GM12878 (cell line): ENCODE data around the gene NSUN7. TPM values are rescaled to one million over a fixed set of nuclear protein-coding genes. Genes with fewer than 3 reads are reported as not detected.

ENCODE experiments used
- HDAC2 ChIP-seq: fragments of 200-600 bp; sonication (generic); IDR thresholded peaks from 2 replicates; pipeline ENCODE4 v1.6.1; 2017
- HDAC6 ChIP-seq: fragments of 200-600 bp; sonication (generic); IDR thresholded peaks from one replicate; pipeline ENCODE4 v1.8.0; 2017; ENCODE audit warnings: antibody characterized with exemption; ENCODE audit not compliant: unreplicated experiment
- NR2F1 ChIP-seq: fragments of 450-650 bp; conservative IDR thresholded peaks from 2 replicates; pipeline ENCODE4 v1.6.1; 2017; ENCODE audit warnings: mild to moderate bottlenecking
- NRF1 ChIP-seq: conservative IDR thresholded peaks from 2 replicates; pipeline ENCODE4 v1.6.1; 2011; ENCODE audit warnings: mild to moderate bottlenecking, low read depth, low read length, improper control_type of control experiment
- TAF1 ChIP-seq: IDR thresholded peaks from 2 replicates; pipeline ENCODE4 v1.6.1; 2011; ENCODE audit warnings: mild to moderate bottlenecking, low read depth, low read length, borderline replicate concordance
- ZNF274 ChIP-seq: IDR thresholded peaks from one replicate; pipeline ENCODE4 v1.8.0; 2011; ENCODE audit not compliant: insufficient read length, insufficient read depth
- polyA plus RNA-seq, 11 experiments: library from polyadenylated mRNA; depleted of rRNA in 4 of 11; unstranded in 6 of 11; stranded (reverse) in 5 of 11; fragments of >200 nt; fragmentation: Nextera tagmentation in 4 of 11; fragmentation: Illumina TruSeq in 1 of 11; extraction: Ambion mirVana in 4 of 11; extraction: Trizol in 1 of 11; gene quantifications; 1 replicate in 1 of 11; 2 replicates in 10 of 11; pipeline versions ENCODE4 v1.2.1 to v1.2.3, GENCODE V29; 2011 to 2016; ENCODE audit warnings: inconsistent platforms in 2 of 11, missing spikeins in 2 of 11, low read depth in 1 of 11
- total RNA-seq, 4 experiments: library from RNA; depleted of rRNA in 3 of 4; stranded (reverse); fragments of >200 nt in 3 of 4; fragmentation: Illumina TruSeq in 1 of 4; extraction: Trizol in 1 of 4; gene quantifications; 2 replicates each; pipeline versions ENCODE4 v1.2.1 to v1.2.3, GENCODE V29; 2013 to 2021
- TF ChIP-seq, protein P1 (sequence below): fragments of 150-350 bp; IDR thresholded peaks from 2 replicates; pipeline ENCODE4 v1.6.1; 2016; ENCODE audit warnings: low read depth, low read length
- TF ChIP-seq, protein P2 (sequence below): fragments of 450-650 bp; formaldehyde crosslinking; IDR thresholded peaks from 2 replicates; pipeline ENCODE4 v1.4.0; 2022; ENCODE audit warnings: mild to moderate bottlenecking, moderate library complexity
- TF ChIP-seq, protein P3 (sequence below): fragments of 450-650 bp; IDR thresholded peaks from 2 replicates; pipeline ENCODE4 v1.6.1; 2018; ENCODE audit warnings: borderline replicate concordance, mild to moderate bottlenecking; ENCODE audit not compliant: partially characterized antibody
- TF ChIP-seq, protein P4 (sequence below): fragments of 450-650 bp; IDR thresholded peaks from 2 replicates; pipeline ENCODE4 v1.6.1; 2018; ENCODE audit warnings: mild to moderate bottlenecking, low read depth, moderate library complexity; ENCODE audit not compliant: partially characterized antibody
- TF ChIP-seq, protein P5 (sequence below), 3 experiments: IDR thresholded peaks in 2 of 3; conservative IDR thresholded peaks in 1 of 3; 2 replicates each; pipeline ENCODE4 v1.5.1; 2011; ENCODE audit warnings: low read depth in 3 of 3, low read length in 3 of 3, mild to moderate bottlenecking in 3 of 3, control low read depth in 2 of 3, moderate library complexity in 2 of 3, inconsistent platforms in 1 of 3, mixed read lengths in 1 of 3; ENCODE audit not compliant: control insufficient read depth in 2 of 3, insufficient read depth in 1 of 3; ENCODE audit errors: extremely low read depth in 1 of 3

The NSUN7 gene
- total and polyA plus RNA-seq, 10 of the 15 experiments (the other 5 are each of a cell fraction or from before 2014, with no cell fraction given): 0.02 to 0.21 (median 0.15) TPM; not detected in 3

DNA sequence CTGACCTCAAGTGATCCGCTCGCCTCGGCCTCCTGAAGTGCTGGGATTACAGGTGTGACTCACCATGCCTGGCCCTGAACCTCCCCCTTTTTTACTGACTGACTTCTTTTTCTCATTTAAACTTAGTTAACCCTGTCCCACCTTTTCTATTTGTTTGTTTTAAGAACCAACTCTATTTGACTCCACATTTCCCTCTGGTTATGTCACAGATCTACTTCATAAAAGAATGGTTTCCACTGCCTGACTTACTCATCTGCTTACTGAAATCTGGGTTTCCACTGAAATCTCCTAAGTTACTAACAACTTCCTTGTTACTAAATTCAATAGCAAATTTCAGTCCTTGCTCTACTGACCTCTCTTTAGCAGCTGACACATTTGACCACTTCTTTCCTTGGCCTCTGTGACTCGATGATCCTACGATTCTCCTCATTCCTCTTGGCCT lies 28.0 kb upstream of the NSUN7 start (continued):
- TF ChIP-seq HDAC2: no peak
- TF ChIP-seq, protein P1, sequence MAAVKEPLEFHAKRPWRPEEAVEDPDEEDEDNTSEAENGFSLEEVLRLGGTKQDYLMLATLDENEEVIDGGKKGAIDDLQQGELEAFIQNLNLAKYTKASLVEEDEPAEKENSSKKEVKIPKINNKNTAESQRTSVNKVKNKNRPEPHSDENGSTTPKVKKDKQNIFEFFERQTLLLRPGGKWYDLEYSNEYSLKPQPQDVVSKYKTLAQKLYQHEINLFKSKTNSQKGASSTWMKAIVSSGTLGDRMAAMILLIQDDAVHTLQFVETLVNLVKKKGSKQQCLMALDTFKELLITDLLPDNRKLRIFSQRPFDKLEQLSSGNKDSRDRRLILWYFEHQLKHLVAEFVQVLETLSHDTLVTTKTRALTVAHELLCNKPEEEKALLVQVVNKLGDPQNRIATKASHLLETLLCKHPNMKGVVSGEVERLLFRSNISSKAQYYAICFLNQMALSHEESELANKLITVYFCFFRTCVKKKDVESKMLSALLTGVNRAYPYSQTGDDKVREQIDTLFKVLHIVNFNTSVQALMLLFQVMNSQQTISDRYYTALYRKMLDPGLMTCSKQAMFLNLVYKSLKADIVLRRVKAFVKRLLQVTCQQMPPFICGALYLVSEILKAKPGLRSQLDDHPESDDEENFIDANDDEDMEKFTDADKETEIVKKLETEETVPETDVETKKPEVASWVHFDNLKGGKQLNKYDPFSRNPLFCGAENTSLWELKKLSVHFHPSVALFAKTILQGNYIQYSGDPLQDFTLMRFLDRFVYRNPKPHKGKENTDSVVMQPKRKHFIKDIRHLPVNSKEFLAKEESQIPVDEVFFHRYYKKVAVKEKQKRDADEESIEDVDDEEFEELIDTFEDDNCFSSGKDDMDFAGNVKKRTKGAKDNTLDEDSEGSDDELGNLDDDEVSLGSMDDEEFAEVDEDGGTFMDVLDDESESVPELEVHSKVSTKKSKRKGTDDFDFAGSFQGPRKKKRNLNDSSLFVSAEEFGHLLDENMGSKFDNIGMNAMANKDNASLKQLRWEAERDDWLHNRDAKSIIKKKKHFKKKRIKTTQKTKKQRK: no peak
- TF ChIP-seq, protein P2, sequence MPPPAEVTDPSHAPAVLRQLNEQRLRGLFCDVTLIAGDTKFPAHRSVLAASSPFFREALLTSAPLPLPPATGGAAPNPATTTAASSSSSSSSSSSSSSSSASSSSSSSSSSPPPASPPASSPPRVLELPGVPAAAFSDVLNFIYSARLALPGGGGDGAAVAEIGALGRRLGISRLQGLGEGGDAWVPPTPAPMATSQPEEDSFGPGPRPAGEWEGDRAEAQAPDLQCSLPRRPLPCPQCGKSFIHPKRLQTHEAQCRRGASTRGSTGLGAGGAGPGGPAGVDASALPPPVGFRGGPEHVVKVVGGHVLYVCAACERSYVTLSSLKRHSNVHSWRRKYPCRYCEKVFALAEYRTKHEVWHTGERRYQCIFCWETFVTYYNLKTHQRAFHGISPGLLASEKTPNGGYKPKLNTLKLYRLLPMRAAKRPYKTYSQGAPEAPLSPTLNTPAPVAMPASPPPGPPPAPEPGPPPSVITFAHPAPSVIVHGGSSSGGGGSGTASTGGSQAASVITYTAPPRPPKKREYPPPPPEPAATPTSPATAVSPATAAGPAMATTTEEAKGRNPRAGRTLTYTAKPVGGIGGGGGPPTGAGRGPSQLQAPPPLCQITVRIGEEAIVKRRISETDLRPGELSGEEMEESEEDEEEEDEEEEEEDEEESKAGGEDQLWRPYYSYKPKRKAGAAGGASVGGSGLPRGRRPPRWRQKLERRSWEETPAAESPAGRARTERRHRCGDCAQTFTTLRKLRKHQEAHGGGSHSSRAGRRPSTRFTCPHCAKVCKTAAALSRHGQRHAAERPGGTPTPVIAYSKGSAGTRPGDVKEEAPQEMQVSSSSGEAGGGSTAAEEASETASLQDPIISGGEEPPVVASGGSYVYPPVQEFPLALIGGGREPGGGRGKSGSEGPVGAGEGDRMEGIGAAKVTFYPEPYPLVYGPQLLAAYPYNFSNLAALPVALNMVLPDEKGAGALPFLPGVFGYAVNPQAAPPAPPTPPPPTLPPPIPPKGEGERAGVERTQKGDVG (CRISPR knock-in tag): no peak
- no peak for TF ChIP-seq TAF1
- TF ChIP-seq, protein P3, sequence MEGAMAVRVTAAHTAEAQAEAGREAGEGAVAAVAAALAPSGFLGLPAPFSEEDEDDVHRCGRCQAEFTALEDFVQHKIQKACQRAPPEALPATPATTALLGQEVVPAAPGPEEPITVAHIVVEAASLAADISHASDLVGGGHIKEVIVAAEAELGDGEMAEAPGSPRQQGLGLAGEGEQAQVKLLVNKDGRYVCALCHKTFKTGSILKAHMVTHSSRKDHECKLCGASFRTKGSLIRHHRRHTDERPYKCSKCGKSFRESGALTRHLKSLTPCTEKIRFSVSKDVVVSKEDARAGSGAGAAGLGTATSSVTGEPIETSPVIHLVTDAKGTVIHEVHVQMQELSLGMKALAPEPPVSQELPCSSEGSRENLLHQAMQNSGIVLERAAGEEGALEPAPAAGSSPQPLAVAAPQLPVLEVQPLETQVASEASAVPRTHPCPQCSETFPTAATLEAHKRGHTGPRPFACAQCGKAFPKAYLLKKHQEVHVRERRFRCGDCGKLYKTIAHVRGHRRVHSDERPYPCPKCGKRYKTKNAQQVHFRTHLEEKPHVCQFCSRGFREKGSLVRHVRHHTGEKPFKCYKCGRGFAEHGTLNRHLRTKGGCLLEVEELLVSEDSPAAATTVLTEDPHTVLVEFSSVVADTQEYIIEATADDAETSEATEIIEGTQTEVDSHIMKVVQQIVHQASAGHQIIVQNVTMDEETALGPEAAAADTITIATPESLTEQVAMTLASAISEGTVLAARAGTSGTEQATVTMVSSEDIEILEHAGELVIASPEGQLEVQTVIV: no peak
- no peak for TF ChIP-seq HDAC6
- no peak for TF ChIP-seq NR2F1
- no peak for TF ChIP-seq NRF1
- TF ChIP-seq, protein P4, sequence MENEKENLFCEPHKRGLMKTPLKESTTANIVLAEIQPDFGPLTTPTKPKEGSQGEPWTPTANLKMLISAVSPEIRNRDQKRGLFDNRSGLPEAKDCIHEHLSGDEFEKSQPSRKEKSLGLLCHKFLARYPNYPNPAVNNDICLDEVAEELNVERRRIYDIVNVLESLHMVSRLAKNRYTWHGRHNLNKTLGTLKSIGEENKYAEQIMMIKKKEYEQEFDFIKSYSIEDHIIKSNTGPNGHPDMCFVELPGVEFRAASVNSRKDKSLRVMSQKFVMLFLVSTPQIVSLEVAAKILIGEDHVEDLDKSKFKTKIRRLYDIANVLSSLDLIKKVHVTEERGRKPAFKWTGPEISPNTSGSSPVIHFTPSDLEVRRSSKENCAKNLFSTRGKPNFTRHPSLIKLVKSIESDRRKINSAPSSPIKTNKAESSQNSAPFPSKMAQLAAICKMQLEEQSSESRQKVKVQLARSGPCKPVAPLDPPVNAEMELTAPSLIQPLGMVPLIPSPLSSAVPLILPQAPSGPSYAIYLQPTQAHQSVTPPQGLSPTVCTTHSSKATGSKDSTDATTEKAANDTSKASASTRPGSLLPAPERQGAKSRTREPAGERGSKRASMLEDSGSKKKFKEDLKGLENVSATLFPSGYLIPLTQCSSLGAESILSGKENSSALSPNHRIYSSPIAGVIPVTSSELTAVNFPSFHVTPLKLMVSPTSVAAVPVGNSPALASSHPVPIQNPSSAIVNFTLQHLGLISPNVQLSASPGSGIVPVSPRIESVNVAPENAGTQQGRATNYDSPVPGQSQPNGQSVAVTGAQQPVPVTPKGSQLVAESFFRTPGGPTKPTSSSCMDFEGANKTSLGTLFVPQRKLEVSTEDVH: no peak
- TF ChIP-seq ZNF274: no peak
- TF ChIP-seq, protein P5, sequence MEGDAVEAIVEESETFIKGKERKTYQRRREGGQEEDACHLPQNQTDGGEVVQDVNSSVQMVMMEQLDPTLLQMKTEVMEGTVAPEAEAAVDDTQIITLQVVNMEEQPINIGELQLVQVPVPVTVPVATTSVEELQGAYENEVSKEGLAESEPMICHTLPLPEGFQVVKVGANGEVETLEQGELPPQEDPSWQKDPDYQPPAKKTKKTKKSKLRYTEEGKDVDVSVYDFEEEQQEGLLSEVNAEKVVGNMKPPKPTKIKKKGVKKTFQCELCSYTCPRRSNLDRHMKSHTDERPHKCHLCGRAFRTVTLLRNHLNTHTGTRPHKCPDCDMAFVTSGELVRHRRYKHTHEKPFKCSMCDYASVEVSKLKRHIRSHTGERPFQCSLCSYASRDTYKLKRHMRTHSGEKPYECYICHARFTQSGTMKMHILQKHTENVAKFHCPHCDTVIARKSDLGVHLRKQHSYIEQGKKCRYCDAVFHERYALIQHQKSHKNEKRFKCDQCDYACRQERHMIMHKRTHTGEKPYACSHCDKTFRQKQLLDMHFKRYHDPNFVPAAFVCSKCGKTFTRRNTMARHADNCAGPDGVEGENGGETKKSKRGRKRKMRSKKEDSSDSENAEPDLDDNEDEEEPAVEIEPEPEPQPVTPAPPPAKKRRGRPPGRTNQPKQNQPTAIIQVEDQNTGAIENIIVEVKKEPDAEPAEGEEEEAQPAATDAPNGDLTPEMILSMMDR (IDR thresholded peaks at IDR 0.05 in 2 of 3, conservative IDR thresholded peaks at IDR 0.05 in 1 of 3; ENCODE audit: control insufficient read depth in 2 of 3, extremely low read depth in 1 of 3, insufficient read depth in 1 of 3, low read depth in 3 of 3, low read length in 3 of 3): no peak
